Measurements from ENCODE around the gene WDR55. TPM values are rescaled to one million over a fixed set of nuclear protein-coding genes. Genes with fewer than 3 reads are reported as not detected.
"Not testable (repeated sequence)": the region's sequence is repeated elsewhere in the genome, so short reads cannot be mapped to it uniquely, and the experiment has no call there.

WDR55 gene, protein sequence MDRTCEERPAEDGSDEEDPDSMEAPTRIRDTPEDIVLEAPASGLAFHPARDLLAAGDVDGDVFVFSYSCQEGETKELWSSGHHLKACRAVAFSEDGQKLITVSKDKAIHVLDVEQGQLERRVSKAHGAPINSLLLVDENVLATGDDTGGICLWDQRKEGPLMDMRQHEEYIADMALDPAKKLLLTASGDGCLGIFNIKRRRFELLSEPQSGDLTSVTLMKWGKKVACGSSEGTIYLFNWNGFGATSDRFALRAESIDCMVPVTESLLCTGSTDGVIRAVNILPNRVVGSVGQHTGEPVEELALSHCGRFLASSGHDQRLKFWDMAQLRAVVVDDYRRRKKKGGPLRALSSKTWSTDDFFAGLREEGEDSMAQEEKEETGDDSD
- total RNA-seq, result 10 to 100 TPM; 10.9 to 18.7 (median 15.1) TPM

DNA sequence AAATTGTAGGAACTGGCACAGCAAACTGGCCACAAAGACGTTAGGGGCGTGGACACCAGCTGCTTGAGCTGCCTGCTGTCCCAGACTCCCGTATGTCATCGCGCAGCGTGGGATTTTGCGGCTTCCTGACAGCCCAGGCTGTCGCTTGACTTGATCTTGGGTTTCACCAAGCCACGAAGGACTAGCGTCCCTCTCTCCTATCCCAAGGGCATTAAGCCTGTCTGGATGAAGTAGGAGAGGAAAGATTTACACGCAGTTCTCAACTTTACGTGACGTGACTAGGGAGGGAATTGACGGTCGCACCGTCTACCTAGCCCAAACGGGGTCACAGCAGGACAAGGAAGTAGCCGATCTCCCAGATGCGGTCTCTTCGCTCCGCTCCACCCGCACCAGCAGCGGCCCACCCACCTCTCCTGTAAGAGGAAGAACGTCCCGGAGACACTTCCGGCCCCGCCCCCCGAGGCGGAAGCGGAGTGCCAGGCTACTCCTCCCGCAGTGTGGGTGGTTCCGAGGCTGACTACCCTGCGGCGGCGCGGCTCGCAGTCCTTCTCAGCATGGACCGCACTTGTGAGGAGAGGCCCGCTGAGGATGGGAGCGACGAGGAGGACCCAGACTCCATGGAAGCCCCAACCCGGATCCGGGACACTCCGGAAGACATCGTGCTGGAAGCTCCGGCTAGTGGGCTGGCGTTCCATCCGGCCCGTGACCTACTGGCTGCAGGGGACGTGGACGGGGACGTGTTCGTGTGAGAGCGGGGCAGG lies at the start of gene WDR55:
TSS of gene WDR55 (plus strand) at position 546 of the 761 bp plus-strand sequence. CDS start at position 555, 9 bp downstream.
- Histone ChIP-seq H3K27ac (peak within 1 kb of the TSS; percentile 92 to 98 (median 98)), H3K27me3 (no peaks in the 10 kb centered on the region), H3K9me3 (no peaks in the 10 kb centered on the region), H3K36me3 (peaks cover 3 to 62% of the 10 kb centered on the region in 2 donors), H3K4me1 (peaks cover 16 to 20% of the 10 kb centered on the region in 2 donors), H3K4me3 (peak within 1 kb of the TSS; percentile 79 to 90 (median 82))
- intact Hi-C loops (cut with DNase I; ENCODE audit: low total_unique reads) (loop anchor here (1.0 to 10.0 kb wide), 4 partner anchors 17 to 490 kb away; partner anchors contain the start of genes CYSTM1, HARS1, HARS2 and IK), in situ Hi-C loops (cut with MboI; ENCODE audit: low sequenced_read_pairs in 4 of 4) (loop anchor here in 1 of 4 donors (25.0 kb wide), 1 partner anchor 252 kb away; the partner anchor contains the start of gene ANKHD1)
- TF ChIP-seq, protein P1, sequence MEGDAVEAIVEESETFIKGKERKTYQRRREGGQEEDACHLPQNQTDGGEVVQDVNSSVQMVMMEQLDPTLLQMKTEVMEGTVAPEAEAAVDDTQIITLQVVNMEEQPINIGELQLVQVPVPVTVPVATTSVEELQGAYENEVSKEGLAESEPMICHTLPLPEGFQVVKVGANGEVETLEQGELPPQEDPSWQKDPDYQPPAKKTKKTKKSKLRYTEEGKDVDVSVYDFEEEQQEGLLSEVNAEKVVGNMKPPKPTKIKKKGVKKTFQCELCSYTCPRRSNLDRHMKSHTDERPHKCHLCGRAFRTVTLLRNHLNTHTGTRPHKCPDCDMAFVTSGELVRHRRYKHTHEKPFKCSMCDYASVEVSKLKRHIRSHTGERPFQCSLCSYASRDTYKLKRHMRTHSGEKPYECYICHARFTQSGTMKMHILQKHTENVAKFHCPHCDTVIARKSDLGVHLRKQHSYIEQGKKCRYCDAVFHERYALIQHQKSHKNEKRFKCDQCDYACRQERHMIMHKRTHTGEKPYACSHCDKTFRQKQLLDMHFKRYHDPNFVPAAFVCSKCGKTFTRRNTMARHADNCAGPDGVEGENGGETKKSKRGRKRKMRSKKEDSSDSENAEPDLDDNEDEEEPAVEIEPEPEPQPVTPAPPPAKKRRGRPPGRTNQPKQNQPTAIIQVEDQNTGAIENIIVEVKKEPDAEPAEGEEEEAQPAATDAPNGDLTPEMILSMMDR (IDR thresholded peaks at IDR 0.05 in 4 of 5, conservative IDR thresholded peaks at IDR 0.05 in 1 of 5), result no peak
- TF ChIP-seq POLR2A (IDR thresholded peaks at IDR 0.05), result peak; percentile 76 to 84
- ATAC-seq, result peak; percentile 95
- peak; percentile 94 to 96 for DNase-seq

DNA sequence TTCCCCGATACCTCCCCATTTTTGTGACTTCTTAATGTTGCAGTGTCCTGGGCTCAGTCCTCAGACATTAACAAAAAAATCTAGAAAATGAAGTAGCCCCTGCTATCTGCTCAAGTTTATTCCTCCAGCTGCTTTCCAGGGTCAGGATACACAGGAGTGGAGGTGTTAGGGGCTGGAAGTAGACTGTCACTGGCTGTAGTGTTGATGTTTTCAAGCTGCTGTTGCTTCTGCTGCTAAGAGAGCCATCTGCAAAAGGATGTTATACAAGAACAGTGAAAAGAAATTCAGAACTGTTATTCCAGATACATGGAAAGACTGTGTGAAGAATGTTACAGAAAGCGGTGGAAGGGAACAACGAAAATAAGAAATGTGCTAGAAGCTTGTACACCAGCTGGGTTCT lies 42.4 kb upstream of the WDR55 start:
- TF ChIP-seq, protein P1 (IDR thresholded peaks at IDR 0.05 in 4 of 5, conservative IDR thresholded peaks at IDR 0.05 in 1 of 5), result no peak
- TF ChIP-seq POLR2A (IDR thresholded peaks at IDR 0.05), result no peak
- Histone ChIP-seq H3K27me3 (no peaks in the 10 kb centered on the region), H3K4me1 (no peaks in the 10 kb centered on the region), H3K36me3 (no peaks in the 10 kb centered on the region), H3K4me3 (no peak overlapping the region), H3K27ac (no peak overlapping the region), H3K9me3 (no peaks in the 10 kb centered on the region)
- no peak for ATAC-seq
- DNase-seq, result no peak
- in situ Hi-C loops (cut with MboI; ENCODE audit: low sequenced_read_pairs in 4 of 4) (no loop called here), intact Hi-C loops (cut with DNase I; ENCODE audit: low total_unique reads) (no loop called here)

DNA sequence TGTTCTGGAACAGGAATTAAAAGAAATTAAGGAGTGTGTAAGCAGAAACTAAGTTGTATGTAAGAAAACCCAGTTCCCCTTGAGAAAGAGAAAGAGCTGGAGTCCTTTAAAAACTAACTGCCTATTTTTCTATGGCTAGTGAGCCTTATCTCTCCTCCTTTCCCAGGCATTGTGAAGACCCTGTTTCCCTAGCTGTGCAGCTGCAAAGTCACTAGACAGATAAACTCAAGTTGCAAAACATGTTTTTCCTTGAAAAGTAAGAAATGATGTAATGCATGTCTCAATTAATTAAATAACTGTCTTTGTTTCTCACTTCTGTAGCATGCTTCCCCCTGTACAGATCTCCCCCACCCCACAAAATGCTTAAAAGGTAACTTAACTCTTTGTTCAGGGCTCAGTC lies 41.6 kb upstream of the WDR55 start:
- H3K4me1 ChIP-seq; H3K36me3 ChIP-seq; ATAC-seq; intact Hi-C loops (cut with DNase I; ENCODE audit: low total_unique reads); in situ Hi-C loops (cut with MboI; ENCODE audit: low sequenced_read_pairs in 4 of 4); H3K4me3 ChIP-seq; H3K27ac ChIP-seq; DNase-seq; H3K27me3 ChIP-seq; H3K9me3 ChIP-seq: not testable (repeated sequence)

DNA sequence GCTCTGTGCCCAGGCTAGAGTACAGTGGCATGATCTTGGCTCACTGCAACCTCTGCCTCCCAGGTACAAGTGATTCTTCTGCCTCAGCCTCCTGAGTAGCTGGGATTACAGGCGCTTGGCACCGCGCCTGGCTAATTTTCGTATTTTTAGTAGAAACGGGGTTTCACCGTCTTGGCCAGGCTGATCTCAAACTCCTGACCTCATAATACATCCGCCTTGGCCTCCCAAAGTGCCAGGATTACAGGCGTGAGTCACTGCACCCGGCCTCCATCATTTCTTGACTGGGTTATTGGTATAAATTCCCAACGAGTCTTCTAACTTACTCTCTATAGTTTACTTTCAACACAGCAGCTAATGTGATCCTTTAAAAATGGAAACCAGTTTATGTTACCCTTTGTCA lies 39.8 kb upstream of the WDR55 start:
- H3K27ac ChIP-seq; H3K27me3 ChIP-seq; H3K36me3 ChIP-seq; H3K4me3 ChIP-seq; DNase-seq; H3K4me1 ChIP-seq; intact Hi-C loops (cut with DNase I; ENCODE audit: low total_unique reads); H3K9me3 ChIP-seq; ATAC-seq; in situ Hi-C loops (cut with MboI; ENCODE audit: low sequenced_read_pairs in 4 of 4): not testable (repeated sequence)

DNA sequence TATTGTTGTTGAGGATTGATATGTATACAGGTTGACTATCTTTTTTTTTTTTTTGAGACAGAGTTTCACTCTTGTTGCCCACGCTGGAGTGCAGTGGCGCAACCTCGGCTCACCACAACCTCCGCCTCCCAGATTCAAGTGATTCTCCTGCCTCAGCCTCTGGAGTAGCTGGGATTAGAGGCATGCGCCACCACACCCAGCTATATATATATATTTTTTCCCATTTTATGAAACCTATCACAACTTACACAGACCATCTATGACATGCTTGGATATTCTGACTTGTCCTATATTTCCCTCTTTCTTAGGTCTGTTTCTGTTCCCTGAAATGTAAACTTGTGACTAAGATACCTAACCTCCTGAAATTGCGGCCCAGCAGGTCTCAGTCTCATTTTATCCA lies 36.7 kb upstream of the WDR55 start:
- H3K4me1 ChIP-seq, result peaks cover 3 to 7% of the 10 kb centered on the region in 2 donors
- no peak overlapping the region for H3K27ac ChIP-seq
- intact Hi-C loops (cut with DNase I; ENCODE audit: low total_unique reads), result no loop called here
- DNase-seq, result no peak
- in situ Hi-C loops (cut with MboI; ENCODE audit: low sequenced_read_pairs in 4 of 4), result no loop called here
- TF ChIP-seq, protein P1 (IDR thresholded peaks at IDR 0.05 in 4 of 5, conservative IDR thresholded peaks at IDR 0.05 in 1 of 5), result no peak
- TF ChIP-seq POLR2A (IDR thresholded peaks at IDR 0.05), result no peak
- H3K9me3 ChIP-seq, result no peaks in the 10 kb centered on the region
- H3K4me3 ChIP-seq, result no peak overlapping the region
- no peak for ATAC-seq
- H3K27me3 ChIP-seq, result no peaks in the 10 kb centered on the region
- no peaks in the 10 kb centered on the region for H3K36me3 ChIP-seq

All from gastrocnemius medialis (tissue), 4 donors.